Measurements from ENCODE around the gene TMEM151B.

DNA sequence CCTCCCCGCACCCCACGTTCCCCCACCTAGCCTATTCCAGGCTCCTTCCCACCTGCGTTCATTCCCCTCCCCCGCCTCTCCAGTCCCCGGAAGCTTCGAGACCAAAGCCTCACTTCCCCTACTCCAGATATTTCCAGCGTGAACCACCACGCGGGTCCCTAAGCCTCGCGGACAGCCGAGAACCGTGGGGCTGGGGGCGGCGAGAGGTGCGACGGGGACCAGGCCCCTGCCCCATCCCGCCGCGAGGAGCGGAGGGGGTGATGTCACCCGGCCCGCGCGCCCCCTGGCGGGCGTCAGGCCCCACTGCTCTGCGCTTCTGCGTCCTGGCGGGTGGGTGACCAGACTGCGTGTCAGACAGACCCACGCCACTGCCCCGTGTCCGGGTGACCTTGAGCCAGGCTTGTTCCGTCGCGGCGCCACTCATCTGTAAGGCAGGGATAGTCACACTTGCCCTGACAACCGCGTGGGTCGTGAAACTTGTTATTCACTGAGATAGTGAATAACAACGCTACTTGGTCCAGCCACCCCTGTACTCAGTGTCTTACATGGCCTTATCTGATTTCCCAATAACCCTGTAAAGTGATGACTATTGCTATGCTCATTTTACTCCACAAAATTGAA, 32.3 kb upstream of the TMEM151B start:
- TF ChIP-seq, protein P1, sequence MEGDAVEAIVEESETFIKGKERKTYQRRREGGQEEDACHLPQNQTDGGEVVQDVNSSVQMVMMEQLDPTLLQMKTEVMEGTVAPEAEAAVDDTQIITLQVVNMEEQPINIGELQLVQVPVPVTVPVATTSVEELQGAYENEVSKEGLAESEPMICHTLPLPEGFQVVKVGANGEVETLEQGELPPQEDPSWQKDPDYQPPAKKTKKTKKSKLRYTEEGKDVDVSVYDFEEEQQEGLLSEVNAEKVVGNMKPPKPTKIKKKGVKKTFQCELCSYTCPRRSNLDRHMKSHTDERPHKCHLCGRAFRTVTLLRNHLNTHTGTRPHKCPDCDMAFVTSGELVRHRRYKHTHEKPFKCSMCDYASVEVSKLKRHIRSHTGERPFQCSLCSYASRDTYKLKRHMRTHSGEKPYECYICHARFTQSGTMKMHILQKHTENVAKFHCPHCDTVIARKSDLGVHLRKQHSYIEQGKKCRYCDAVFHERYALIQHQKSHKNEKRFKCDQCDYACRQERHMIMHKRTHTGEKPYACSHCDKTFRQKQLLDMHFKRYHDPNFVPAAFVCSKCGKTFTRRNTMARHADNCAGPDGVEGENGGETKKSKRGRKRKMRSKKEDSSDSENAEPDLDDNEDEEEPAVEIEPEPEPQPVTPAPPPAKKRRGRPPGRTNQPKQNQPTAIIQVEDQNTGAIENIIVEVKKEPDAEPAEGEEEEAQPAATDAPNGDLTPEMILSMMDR (IDR thresholded peaks at IDR 0.05) = peak; percentile 93
- TF ChIP-seq POLR2AphosphoS5 (IDR thresholded peaks at IDR 0.05; ENCODE audit: low read depth, low read length) (no peak), FOXJ3 (CRISPR knock-in tag; IDR thresholded peaks at IDR 0.05) (no peak), REST (IDR thresholded peaks at IDR 0.05; ENCODE audit: low read depth, low read length) (no peak), TCF12 (IDR thresholded peaks at IDR 0.05) (no peak), RCOR1 (IDR thresholded peaks at IDR 0.05; ENCODE audit: low read length) (0 out of 2 replicates have a peak, but pooled peaks have one; percentile 17), MXI1 (IDR thresholded peaks at IDR 0.05; ENCODE audit: low read depth, low read length) (peak; percentile 61), IRF3 (IDR thresholded peaks at IDR 0.05; ENCODE audit: low read depth, low read length) (no peak), CHD2 (IDR thresholded peaks at IDR 0.05; ENCODE audit: low read length, partially characterized antibody) (peak; percentile 33)
- TF ChIP-seq, protein P2, sequence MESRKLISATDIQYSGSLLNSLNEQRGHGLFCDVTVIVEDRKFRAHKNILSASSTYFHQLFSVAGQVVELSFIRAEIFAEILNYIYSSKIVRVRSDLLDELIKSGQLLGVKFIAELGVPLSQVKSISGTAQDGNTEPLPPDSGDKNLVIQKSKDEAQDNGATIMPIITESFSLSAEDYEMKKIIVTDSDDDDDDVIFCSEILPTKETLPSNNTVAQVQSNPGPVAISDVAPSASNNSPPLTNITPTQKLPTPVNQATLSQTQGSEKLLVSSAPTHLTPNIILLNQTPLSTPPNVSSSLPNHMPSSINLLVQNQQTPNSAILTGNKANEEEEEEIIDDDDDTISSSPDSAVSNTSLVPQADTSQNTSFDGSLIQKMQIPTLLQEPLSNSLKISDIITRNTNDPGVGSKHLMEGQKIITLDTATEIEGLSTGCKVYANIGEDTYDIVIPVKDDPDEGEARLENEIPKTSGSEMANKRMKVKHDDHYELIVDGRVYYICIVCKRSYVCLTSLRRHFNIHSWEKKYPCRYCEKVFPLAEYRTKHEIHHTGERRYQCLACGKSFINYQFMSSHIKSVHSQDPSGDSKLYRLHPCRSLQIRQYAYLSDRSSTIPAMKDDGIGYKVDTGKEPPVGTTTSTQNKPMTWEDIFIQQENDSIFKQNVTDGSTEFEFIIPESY (IDR thresholded peaks at IDR 0.05; ENCODE audit: borderline replicate concordance, low read depth) = no peak
